ENCODE measurements around the gene POLR2E. TPM values are rescaled to one million over a fixed set of nuclear protein-coding genes. Genes with fewer than 3 reads are reported as not detected.
"Not testable (repeated sequence)": the region's sequence is repeated elsewhere in the genome, so short reads cannot be mapped to it uniquely, and the experiment has no call there.

The POLR2E gene
- polyA plus RNA-seq, 3 donors = 86.3 to 393 (median 226) TPM

DNA sequence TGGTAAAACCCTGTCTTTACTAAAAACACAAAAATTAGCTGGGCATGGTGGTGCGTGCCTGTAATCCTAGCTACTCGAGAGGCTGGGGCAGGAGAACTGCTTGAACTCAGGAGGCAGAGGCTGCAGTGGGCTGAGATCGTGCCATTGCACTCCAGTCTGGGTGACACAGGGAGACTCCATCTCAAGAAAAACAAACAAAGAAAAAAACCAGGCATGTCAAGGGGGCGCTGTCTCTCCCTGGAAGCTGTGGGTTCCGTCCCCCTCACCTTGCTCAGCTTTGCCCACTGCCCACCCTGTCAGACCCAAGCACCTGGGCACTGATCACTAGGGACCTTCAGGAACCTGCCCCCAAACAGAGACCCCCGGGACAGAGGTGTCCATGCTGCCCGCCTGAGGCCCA lies 33.9 kb upstream of the POLR2E start:
- 92 to 95% (median 94%) methylated on average over 7 of the region's 7 CpGs for WGBS, 3 donors
- H3K27ac ChIP-seq (ENCODE audit: low read depth, low read length) = not testable (repeated sequence)

DNA sequence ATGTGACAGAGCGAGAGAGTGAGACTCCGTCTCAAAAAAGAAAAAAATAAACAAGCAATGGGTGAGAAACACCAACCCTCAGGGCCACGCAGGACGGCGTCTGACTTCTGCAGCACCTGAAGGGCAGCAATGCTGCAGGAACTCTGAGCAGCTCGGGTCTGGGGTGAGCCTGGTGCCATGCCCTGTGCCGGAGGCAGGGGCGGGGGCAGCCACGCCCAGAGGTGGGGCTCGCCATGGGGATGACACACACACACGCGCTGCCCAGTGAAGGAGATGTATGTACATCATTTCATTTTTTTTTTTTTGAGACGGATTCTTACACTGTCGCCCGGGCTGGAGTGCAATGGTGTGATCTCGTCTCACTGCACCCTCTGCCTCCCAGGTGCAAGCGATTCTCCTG lies 32.9 kb upstream of the POLR2E start:
- WGBS, 3 donors = 93 to 97% (median 94%) methylated on average over 17 of the region's 17 CpGs
- H3K27ac ChIP-seq (ENCODE audit: low read depth, low read length) = no peak overlapping the region

DNA sequence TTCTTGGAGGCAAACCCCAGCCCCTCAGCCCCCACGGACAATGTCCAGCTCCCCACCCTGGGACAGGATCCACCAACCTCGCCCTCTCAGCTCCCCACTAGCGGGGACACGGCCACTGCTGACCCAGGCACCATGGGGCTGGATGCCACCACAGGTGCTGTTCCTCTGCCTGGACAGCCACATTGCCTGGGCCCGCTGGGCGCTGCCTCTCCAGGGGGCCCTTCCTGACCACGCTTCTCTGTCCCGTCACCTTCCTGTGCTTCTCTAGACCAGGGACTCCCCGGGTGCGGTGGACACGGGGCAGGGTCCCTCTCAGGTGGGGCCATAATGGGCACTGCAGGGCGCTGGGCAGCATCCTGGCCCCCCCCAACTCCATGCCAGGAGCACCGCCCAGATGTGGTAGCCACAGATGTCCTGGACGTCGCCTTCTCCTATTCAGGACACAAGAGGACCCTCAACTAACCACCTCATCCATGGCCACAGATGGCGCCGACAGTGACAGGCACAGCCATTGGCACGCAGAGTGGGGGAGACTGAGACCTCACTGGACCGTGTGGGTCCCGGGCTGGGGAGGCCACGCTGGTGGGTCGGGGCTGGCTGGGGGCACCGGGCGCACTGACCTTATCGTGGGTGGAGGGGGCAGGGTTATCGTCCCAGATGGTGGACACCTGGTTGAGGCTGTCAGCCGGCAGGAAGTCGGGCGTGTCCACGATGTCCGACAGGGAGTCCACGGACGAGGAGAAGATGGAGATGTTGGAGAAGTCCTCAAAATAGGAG lies 32.0 kb upstream of the POLR2E start:
- no peak overlapping the region for H3K27ac ChIP-seq (ENCODE audit: low read depth, low read length)
- WGBS, 3 donors = 93 to 95% (median 94%) methylated on average over 33 of the region's 33 CpGs

DNA sequence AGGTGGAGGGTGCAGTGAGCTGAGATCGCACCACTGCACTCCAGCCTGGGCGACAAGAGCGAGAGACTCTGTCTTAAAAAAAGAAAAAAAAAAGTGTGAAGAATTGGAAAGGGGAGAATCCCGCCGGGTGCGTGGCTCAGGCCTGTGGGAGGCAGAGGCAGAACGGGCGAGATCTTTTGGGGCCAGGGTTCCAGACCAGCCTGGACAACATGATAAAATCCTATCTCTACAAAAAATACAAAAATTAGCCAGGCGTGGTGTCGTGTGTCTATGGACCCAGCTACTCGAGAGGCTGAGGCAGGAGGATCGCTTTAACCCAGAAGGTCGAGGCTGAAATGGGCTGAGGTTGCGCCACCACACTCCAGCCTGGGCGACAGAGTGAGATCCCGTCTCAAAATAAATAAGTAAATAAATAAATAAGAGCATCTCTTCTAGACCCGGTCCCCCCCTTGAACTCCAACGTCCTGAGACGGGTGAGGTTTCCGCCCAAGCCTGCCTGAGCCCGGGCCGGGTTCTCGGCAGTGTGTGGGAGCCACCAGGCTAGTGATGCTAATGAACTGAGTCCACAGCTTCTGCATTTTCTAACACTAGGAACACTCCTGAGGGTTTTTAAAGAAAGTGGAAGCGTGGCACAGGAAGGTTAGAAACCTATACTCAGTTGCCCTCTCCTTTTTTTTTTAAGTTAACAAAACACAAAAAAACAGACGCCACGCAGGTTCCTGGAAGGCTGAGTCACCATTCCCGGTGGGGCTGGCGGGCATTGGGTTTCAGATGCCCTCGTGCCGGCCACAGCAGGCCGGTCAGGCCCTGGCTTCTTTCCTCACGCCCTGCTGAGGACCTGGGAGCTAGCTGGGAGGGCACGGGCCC lies 30.7 kb upstream of the POLR2E start:
- no peak overlapping the region for H3K27ac ChIP-seq (ENCODE audit: low read depth, low read length)
- 88 to 93% (median 89%) methylated on average over 33 of the region's 33 CpGs for WGBS, 3 donors

DNA sequence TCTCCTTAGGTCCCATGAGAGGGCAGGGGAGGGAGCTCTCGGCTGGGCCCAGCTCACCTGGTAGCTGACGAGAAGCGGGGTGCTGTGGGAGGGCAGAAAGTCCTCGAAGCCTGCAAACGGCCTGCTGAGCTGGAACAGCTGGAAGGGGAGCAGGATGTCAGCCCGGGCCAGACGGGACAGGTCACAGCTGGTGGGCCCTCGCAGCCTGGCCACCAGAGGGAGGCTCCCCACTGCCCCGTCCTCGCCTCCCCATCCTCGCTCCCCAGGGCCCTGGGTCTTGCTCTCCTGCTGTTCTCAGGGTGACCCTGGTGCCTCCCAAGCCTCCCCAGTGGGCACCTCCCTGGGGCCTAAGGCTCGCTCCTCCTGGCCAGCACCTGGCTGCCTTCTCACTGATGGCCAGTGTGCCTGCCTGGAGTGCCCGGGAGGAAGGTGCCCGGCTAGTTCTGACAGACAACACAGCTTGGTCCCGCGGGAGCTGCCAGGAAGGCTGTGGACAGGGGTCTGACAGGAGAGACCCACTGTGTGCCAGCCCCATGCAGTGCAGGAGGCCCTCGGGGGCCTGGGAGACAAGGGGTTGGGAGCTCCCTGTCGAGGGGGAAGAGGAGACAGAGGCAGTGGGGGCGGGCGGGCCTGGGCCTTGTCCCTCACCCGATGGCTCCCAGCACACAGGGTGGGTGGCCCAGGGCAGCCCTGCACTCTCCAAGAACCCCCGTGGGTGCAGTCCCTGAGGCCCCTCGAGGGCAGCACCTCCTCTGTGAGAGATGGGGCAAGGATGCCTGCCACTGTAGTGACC lies 28.9 kb upstream of the POLR2E start:
- WGBS, 3 donors = 90 to 92% (median 91%) methylated on average over 18 to 23 of the region's 23 CpGs
- no peak overlapping the region for H3K27ac ChIP-seq (ENCODE audit: low read depth, low read length)

DNA sequence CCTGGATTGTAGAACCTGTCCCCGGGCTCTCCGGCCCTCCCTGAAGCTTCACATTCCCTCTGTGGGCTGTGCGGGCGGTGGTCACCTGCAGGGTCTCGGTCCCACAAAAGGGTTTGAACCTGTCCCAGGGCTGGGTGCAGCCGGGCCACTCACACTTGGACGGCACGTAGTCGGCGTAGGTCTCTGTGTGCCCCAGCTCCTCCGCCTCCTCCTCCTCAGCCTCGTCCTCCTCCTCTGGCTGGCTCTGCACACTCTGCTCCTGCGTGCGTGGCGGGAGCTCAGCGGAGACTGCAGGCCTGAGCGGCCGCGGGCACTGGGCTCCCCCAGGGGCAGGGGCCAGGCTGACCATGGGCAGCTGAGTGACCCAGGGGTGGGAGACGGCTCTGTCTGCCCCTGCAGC lies 28.2 kb upstream of the POLR2E start:
- no peak overlapping the region for H3K27ac ChIP-seq (ENCODE audit: low read depth, low read length)
- WGBS, 3 donors = 95 to 98% (median 96%) methylated on average over 19 to 20 of the region's 20 CpGs

DNA sequence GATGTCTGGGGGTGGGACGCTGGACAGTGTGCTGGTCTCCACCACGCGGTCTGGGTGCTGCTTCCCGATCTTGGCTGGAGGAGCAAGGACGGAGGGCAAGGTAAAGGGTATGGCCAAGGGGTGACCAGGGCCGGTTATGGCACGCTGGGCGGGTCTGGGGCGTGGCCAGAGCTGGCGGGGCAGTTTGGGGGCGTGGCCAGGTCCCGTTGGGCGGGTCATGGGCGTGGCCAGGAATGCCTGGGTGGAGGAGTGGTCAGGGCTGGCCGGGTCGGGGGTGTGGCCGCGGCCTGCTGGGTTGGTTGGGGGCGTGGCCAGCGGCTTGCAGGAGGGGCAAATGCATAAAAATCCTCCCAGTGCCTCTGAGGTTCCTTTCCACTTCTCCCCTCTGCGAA lies 27.8 kb upstream of the POLR2E start:
- H3K27ac ChIP-seq (ENCODE audit: low read depth, low read length) = no peak overlapping the region
- WGBS, 3 donors = 63 to 71% (median 69%) methylated on average over 20 to 21 of the region's 21 CpGs

DNA sequence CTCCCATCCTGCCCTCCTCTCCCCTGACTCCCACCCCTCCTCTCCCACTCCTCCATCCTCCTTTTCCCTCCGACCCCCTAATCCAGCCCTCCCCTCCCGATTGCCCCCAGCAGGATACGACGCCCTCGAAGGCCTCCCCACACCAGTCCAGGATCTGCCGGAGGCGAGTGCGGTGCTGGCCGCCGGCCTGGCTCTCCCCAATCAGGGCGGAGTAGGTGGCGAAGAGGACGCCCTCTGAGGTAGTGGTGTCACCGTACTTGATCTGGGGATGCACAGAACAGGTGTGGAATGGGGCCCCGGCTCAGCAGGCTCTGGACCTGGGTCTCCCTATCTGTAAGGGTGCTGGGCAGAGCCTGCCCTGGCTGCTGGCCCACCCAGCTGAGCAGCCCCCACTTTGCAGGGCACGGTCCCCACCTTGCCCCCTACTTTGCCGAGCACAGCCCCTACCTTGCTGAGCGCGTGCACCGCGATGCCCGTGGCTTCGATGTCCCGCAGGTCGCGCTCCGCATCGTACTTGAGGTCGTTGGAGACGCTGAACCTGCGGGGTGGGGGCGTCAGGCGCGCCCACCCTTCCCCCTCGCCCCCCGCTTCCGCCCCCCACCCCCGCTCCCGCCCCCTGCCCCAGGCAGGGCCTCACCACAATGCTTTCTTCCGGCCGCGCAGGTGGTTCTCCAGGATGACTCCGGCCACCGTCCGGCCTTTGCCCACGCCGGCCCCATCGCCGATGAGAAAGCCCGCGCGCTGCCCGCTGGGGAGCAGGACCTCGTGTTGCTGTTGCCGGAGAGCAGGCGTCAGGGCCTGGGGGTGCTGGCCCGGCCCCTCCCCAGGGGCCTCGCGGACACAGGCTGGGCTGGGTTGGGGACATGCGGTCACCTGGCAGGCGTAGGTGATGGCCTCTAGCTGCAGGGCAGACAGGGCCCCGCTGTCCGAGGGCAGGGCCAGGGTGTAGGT lies 27.1 kb upstream of the POLR2E start:
- H3K27ac ChIP-seq (ENCODE audit: low read depth, low read length) = no peak overlapping the region
- 94 to 96% (median 95%) methylated on average over 55 to 63 of the region's 63 CpGs for WGBS, 3 donors

DNA sequence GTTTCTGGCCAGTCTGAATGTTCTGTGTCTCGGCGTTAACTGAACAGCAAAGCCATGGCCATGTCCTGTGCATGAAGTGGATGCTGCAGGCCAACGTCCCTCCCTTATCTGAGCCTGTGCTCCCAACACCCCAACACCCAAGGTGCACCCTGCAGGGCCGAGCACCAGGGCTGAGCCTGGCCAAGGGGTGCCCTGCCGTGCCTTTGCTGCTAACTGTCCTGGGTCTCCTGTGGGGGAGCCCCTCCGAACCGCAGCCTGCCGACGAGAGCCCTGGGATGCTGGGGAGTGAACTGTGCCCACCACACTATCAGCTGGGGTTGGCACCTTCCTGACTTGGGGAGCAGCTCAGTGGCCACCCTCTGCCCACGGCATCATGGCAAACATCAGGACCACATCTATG lies 26.2 kb upstream of the POLR2E start:
- H3K27ac ChIP-seq (ENCODE audit: low read depth, low read length) = no peak overlapping the region
- WGBS, 3 donors = 93 to 98% (median 95%) methylated on average over 10 of the region's 10 CpGs

DNA sequence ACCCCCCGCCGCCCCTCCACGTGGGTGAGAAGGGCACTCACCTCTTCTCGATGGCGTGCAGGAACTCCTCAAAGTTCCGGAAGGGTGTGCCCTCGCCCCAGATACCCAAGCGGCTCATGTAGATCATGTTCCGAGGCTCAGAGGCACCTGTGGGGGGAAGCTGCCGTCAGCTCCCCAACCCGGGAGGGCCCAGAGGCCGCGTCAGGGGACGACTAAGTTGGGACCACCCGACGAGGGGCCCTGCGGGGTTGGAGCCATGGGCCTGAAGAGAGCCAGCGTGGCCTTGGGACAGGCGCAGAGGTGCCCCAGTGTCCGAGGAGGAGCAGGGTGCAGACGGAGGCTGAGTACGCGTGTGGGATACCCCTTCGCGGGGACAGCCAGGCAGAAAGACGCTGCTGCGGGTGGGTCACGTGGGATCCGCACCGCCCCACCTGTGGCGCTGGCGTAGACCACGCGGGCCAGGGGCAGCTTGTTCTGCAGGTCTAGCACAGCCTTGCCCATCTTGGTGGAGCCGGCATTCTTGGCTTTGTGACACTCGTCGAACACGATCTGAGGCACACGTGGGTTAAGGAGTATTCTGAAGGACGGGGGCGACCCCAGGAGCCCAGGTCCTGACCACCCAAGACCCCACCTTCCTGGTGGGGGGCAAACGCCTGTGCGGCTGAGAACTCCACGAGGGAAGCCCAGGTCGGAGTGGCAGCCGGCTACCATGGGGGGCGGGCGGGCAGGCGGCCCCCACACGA lies 24.5 kb upstream of the POLR2E start:
- WGBS, 3 donors = 91 to 95% (median 93%) methylated on average over 50 of the region's 50 CpGs

DNA sequence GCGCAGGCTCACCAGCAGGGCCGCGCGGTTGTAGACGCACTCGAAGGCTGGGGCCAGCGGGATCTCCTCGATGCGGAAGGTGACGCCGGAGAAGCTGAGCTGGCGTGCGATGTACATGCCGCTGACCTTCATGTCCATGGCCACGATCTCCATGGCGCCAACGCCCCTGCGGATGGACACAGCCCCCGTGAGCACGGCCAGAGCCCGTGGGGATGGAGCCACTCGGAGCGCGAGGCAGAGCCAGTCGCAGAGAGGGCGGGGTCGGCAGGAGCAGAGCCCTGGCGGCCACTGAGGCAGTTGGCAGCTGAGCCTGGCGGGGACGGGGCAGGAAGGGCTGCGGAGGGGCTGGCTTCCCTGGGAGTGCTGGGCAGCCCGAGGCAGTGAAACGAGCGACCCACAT lies 23.8 kb upstream of the POLR2E start:
- no peak overlapping the region for H3K27ac ChIP-seq (ENCODE audit: low read depth, low read length)
- 92 to 96% (median 93%) methylated on average over 33 to 34 of the region's 34 CpGs for WGBS, 3 donors

More for the DNA sequence above, 24.5 kb upstream of the POLR2E start:
- H3K27ac ChIP-seq (ENCODE audit: low read depth, low read length) = no peak overlapping the region

DNA sequence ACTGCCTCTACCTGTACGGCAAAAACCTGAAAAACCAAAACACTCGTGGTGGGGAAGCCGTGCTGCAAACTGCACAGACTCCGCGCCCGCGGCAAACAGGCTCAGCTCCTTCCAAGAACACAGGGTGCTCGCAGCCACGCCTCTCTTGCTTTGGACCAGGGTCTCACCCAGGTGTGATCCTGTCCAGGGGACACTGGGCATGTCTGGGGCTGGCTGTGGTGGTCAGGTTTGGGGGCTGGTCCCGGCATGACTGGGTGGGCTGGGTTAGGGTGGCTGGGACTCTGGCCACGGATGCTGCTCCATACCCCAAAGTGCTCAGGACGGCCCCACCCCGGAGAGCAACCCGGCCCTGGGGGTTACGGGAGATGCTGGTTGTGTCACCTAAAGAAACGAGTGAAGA lies 22.5 kb upstream of the POLR2E start:
- 90 to 95% (median 93%) methylated on average over 13 to 16 of the region's 16 CpGs for WGBS, 3 donors
- no peak overlapping the region for H3K27ac ChIP-seq (ENCODE audit: low read depth, low read length)

DNA sequence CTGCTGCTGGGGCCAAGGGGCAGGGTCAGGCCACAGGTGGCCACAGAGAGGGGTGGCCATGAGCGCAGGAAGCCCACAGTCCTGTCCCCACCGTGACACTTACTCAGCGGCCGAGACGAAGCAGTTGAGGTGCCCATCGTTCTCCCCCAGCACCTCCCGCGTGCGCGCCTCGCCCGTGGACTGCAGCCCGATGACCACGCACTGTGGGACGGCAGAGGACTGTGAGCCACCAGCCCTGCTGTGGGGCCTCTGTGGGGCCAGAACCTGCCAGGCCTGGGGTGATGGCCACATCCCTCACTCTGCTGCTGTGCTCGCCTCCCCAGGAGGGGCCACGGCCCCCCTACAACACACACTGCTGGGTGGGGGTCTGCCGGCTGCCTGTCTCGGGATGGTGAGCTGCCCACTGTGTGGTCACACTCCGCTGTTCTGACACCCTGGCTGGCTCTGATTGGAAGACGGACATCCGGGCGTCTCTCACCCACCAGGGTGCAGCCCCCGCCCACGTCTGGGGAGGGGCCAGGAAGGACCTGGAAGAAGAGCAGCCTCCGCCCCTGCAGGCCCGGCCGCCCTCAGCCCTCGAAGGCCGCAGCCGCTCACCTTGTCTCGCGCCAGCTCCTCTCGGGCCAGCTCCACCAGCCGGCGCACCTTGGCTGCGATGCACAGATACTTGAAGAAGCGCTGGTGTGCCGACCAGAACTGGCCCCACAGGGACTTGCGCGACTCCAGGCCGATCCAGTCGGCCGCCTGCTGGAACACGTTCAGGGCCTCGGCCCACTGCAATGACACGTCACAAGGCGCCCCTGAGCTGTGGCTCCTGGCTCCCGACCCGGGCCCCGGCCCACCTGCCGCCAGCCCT lies 21.8 kb upstream of the POLR2E start:
- no peak overlapping the region for H3K27ac ChIP-seq (ENCODE audit: low read depth, low read length)
- 93 to 96% (median 93%) methylated on average over 50 to 52 of the region's 52 CpGs for WGBS, 3 donors

DNA sequence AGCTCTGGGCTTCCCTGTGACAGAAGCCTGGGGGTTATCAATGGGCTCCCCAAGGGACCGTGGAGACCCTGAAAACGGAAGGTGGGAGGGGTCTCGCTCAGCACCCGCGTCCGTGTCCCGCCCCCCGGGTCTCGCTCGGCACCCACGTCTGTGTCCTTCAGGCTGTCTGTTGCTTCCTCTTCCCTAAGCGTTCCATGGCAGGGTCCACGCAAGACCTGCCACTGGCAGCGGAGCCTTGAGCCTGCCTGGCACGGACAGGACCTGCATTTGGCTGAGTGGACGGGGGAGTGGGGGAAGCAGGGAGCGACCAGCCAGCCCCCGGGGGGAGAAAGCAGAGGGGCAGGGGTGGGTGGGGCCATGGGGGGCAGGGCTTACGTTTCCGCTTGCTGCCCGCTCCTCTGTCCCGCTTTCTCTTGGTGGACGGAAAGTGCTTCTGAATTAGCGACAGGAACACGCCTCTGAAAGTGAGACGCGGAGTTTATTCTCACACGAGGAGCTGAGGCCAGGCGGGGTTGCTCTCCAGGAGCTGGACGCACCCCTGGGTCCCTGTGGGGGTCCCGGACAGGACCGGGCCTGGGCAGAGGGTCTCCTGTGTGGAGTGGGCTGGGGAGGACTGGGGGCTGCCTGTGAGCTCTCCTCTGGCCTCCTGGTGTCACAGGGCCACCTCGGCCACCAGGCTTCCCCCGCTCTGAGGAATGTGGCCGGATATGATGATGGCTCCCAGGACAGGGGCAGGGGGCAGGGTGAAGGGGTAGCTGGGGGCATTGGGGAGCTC lies 20.7 kb upstream of the POLR2E start:
- 89 to 93% (median 91%) methylated on average over 34 to 35 of the region's 35 CpGs for WGBS, 3 donors
- H3K27ac ChIP-seq (ENCODE audit: low read depth, low read length) = no peak overlapping the region

DNA sequence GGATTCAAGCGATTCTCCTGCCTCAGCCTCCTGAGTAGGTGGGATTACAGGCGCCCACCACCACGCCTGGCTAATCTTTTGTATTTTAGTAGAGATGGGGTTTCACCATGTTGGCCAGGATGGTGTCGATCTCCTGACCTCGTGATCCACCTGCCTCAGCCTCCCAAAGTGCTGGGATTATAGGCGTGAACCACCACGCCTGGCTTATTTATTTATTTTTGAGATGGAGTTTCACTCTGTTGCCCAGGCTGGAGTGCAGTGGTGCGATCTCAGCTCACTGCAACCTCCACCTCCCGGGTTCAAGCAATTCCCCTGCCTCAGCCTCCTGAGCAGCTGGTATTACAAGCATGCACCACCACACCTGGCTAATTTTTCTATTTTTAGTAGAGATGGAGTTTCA lies 19.6 kb upstream of the POLR2E start:
- WGBS, 3 donors = 92 to 96% (median 95%) methylated on average over 9 of the region's 9 CpGs
- not testable (repeated sequence) for H3K27ac ChIP-seq (ENCODE audit: low read depth, low read length)
